IPS DF 6.9 (cell line): ENCODE results near the gene CHRD.

Experiments used
- DNase-seq: peaks from one replicate; pipeline ENCODE4 v3.0.0-alpha.2; 2013; ENCODE audit warnings: low read depth, low spot score
- H3K27ac ChIP-seq: one replicate; pipeline ENCODE4 v1.5.1; 2013; ENCODE audit warnings: low read length, control low read depth
- H3K27me3 ChIP-seq: 2 replicates; pipeline ENCODE4 v1.6.1; 2013; ENCODE audit warnings: mild to moderate bottlenecking, low read length; ENCODE audit not compliant: control insufficient read depth, insufficient read depth
- H3K36me3 ChIP-seq: 2 replicates; pipeline ENCODE4 v1.6.1; 2013; ENCODE audit warnings: low read length; ENCODE audit not compliant: control insufficient read depth, insufficient read depth
- H3K4me1 ChIP-seq: 2 replicates; pipeline ENCODE4 v1.6.1; 2013; ENCODE audit warnings: low read length; ENCODE audit not compliant: control insufficient read depth, insufficient read depth
- H3K4me3 ChIP-seq: 2 replicates; pipeline ENCODE4 v1.5.1; 2013; ENCODE audit warnings: mild to moderate bottlenecking, low read length
- H3K9me3 ChIP-seq: 2 replicates; pipeline ENCODE4 v1.6.1; 2013; ENCODE audit warnings: low read length, inconsistent platforms; ENCODE audit not compliant: control insufficient read depth, insufficient read depth
- WGBS: extraction: QIAGEN DNeasy Blood & Tissue Kit; methylation state at CpG from one replicate; pipeline ENCODE4 v1.1.7; 2013; ENCODE audit warnings: mixed read lengths, missing lambda C conversion rate; ENCODE audit not compliant: insufficient read length, insufficient coverage; 5-methylcytosine and 5-hydroxymethylcytosine counted together

Gene CHRD

GRCh38 chr3:184347321-184348056 lies 32.4 kb upstream of the CHRD start:
- no CpG with 5 or more reads among the region's 12 CpGs for WGBS
- DNase-seq, result no peak
- H3K27ac ChIP-seq, result no peak overlapping the region
- H3K9me3 ChIP-seq, result no peaks in the 10 kb centered on the region
- H3K36me3 ChIP-seq, result peaks cover 15% of the 10 kb centered on the region
- H3K4me3 ChIP-seq, result no peak overlapping the region
- H3K4me1 ChIP-seq, result peaks cover 3% of the 10 kb centered on the region; the same call in 1 of the 2 replicates
- no peaks in the 10 kb centered on the region for H3K27me3 ChIP-seq

- Histone ChIP-seq H3K27me3 (no peaks in the 10 kb centered on the region), H3K9me3 (no peaks in the 10 kb centered on the region), H3K36me3 (peaks cover 12% of the 10 kb centered on the region), H3K4me3 (no peak overlapping the region), H3K27ac (no peak overlapping the region), H3K4me1 (peaks cover 3% of the 10 kb centered on the region; the same call in 1 of the 2 replicates)
- DNase-seq, result no peak
- no CpG with 5 or more reads among the region's 4 CpGs for WGBS
These were observed 31.8 kb upstream of the CHRD start for GRCh38 chr3:184348057-184348382.

DNA sequence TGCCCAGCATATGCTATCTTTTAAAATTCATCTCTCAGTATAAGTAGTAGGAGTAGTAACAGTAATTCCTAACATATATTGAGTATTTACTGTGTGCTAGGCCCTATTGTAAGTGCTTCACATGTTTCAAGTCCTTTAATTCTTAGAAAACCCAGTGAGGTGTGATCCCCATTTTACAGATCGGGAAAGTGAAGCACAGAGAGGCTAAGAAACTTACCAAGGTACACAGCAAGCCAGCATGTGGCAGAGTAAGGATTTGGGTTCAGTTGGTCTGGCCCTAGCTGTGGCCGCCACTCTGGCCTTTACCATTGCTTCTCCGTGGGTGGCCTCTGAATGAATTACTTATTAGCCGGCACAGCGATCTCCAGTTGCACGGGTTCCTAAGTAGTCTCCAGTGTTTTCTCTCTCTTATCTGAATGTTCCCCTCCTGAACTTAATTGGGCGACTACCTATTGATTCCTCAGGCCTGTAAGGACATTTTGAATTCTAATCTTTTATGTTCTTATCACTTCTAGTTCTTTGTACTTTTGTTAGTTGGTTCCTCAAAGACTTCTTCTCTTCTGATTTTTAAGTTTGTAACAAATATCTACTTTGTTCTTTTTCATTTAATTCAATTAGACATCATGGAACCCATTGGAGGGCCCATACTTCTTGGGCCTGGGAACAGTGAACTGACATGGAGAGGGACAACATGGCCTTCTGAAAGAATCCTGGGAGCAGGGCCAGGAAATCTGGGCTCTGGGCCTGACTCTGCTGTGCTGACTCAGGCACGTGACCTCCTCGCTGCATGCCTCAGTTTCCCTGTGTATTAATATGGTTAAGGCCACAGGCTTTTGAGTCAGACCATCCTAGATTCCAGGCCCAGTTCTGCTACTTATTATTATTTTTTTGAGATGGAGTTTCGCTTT lies 30.0 kb upstream of the CHRD start:
- peaks cover 6% of the 10 kb centered on the region for H3K36me3 ChIP-seq

GRCh38 chr3:184350618-184351017 lies 29.2 kb upstream of the CHRD start:
- H3K4me3 ChIP-seq, result no peak overlapping the region
- WGBS, result no CpG with 5 or more reads among the region's 6 CpGs
- H3K9me3 ChIP-seq, result no peaks in the 10 kb centered on the region
- H3K27ac ChIP-seq, result no peak overlapping the region
- no peaks in the 10 kb centered on the region for H3K27me3 ChIP-seq
- no peaks in the 10 kb centered on the region for H3K4me1 ChIP-seq
- no peak for DNase-seq
- peaks cover 10% of the 10 kb centered on the region; the same call in 1 of the 2 replicates for H3K36me3 ChIP-seq

More for the DNA sequence above, 30.0 kb upstream of the CHRD start:
- H3K4me1 ChIP-seq, result 0 out of 2 replicates have a peak, but pooled peaks cover under 1% of the 10 kb centered on the region
- no peak overlapping the region for H3K4me3 ChIP-seq
- no peaks in the 10 kb centered on the region for H3K27me3 ChIP-seq
- DNase-seq, result no peak
- WGBS, result no CpG with 5 or more reads among the region's 10 CpGs
- H3K27ac ChIP-seq, result no peak overlapping the region
- no peaks in the 10 kb centered on the region for H3K9me3 ChIP-seq

GRCh38 chr3:184351511-184352148 lies 28.2 kb upstream of the CHRD start:
- Histone ChIP-seq H3K4me3 (no peak overlapping the region), H3K27ac (no peak overlapping the region), H3K4me1 (no peaks in the 10 kb centered on the region), H3K9me3 (no peaks in the 10 kb centered on the region), H3K36me3 (peaks cover 10% of the 10 kb centered on the region; the same call in 1 of the 2 replicates), H3K27me3 (no peaks in the 10 kb centered on the region)
- DNase-seq, result no peak
- no CpG with 5 or more reads among the region's 9 CpGs for WGBS

- H3K27me3 ChIP-seq, result no peaks in the 10 kb centered on the region
- no peaks in the 10 kb centered on the region for H3K4me1 ChIP-seq
- DNase-seq, result no peak
- no CpG with 5 or more reads among the region's 15 CpGs for WGBS
- H3K4me3 ChIP-seq, result no peak overlapping the region
- no peaks in the 10 kb centered on the region for H3K9me3 ChIP-seq
- no peak overlapping the region for H3K27ac ChIP-seq
- peaks cover 12% of the 10 kb centered on the region for H3K36me3 ChIP-seq
These were observed 27.6 kb upstream of the CHRD start for GRCh38 chr3:184352149-184352785.

GRCh38 chr3:184352897-184353545 lies 26.8 kb upstream of the CHRD start:
- no peak for DNase-seq
- Histone ChIP-seq H3K4me3 (no peak overlapping the region), H3K27ac (no peak overlapping the region), H3K9me3 (no peaks in the 10 kb centered on the region), H3K36me3 (peaks cover 19% of the 10 kb centered on the region), H3K27me3 (no peaks in the 10 kb centered on the region), H3K4me1 (no peaks in the 10 kb centered on the region)
- WGBS, result no CpG with 5 or more reads among the region's 11 CpGs

GRCh38 chr3:184353546-184353941 lies 26.3 kb upstream of the CHRD start:
- Histone ChIP-seq H3K36me3 (peaks cover 21% of the 10 kb centered on the region), H3K4me3 (no peak overlapping the region), H3K27ac (no peak overlapping the region), H3K4me1 (no peaks in the 10 kb centered on the region), H3K27me3 (no peaks in the 10 kb centered on the region), H3K9me3 (no peaks in the 10 kb centered on the region)
- no peak for DNase-seq
- WGBS, result no CpG with 5 or more reads among the region's 11 CpGs

- WGBS, result no CpG with 5 or more reads among the region's 18 CpGs
These were observed 25.6 kb upstream of the CHRD start for GRCh38 chr3:184354121-184354728.

More at GRCh38 chr3:184354121-184354728, 25.6 kb upstream of the CHRD start:
- no peak overlapping the region for H3K27ac ChIP-seq
- no peaks in the 10 kb centered on the region for H3K27me3 ChIP-seq
- H3K9me3 ChIP-seq, result no peaks in the 10 kb centered on the region
- H3K4me1 ChIP-seq, result no peaks in the 10 kb centered on the region
- no peak overlapping the region for H3K4me3 ChIP-seq
- DNase-seq, result no peak
- H3K36me3 ChIP-seq, result peaks cover 21% of the 10 kb centered on the region
